ENCODE measurements around the gene NF1. TPM values are rescaled to one million over a fixed set of nuclear protein-coding genes. Genes with fewer than 3 reads are reported as not detected.
"Not testable (repeated sequence)": the region's sequence is repeated elsewhere in the genome, so short reads cannot be mapped to it uniquely, and the experiment has no call there.

Gene NF1
- polyA plus RNA-seq, 3 donors: 36.5 to 52.8 (median 43.2) TPM

- no peak for DNase-seq
These were observed 228.8 kb downstream of the NF1 start for GRCh38 chr17:31323551-31323950.

DNA sequence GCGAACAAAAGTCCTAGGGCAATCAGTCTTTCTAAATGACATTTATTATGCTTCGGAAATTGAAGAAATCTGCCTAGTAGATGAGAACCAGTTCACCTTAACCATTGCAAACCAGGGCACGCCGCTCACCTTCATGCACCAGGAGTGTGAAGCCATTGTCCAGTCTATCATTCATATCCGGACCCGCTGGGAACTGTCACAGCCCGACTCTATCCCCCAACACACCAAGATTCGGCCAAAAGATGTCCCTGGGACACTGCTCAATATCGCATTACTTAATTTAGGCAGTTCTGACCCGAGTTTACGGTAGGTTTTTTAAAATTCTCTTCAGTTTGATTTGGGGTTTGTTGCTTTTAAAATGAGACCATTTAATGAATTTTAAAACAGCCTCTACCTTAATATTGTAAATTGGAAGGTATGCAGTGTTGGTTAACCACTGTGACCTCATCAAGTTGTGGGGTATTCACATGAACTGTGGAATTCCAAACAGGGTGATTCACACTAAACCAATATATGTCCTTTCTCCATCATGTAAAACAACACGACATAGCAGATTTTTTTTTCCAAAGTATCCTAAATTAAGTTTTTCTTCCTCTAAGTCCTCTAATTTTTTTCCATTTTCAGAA, 232.9 kb downstream of the NF1 start:
- no peak for DNase-seq

- DNase-seq: no peak
These were observed 233.4 kb downstream of the NF1 start for GRCh38 chr17:31328160-31328535.

DNA sequence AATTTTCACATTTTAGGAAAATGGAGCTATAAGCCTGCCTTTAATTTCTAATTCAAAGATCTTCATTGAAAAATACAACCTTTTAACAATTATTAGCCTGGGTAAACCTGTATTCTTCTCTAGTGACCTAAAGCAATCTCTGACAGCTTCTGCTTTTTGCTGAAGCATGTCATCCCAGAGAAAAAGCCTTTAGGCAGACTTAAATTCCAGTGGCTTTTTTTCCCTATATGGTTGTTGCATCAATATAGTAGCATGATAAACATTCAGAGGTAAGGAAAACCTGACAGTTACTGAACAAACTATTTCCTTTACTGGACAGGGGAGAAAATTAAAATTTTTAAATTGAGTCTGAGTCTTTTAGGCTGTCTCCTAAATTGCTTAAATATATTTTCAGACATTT, 234.4 kb downstream of the NF1 start:
- no peak for DNase-seq

DNA sequence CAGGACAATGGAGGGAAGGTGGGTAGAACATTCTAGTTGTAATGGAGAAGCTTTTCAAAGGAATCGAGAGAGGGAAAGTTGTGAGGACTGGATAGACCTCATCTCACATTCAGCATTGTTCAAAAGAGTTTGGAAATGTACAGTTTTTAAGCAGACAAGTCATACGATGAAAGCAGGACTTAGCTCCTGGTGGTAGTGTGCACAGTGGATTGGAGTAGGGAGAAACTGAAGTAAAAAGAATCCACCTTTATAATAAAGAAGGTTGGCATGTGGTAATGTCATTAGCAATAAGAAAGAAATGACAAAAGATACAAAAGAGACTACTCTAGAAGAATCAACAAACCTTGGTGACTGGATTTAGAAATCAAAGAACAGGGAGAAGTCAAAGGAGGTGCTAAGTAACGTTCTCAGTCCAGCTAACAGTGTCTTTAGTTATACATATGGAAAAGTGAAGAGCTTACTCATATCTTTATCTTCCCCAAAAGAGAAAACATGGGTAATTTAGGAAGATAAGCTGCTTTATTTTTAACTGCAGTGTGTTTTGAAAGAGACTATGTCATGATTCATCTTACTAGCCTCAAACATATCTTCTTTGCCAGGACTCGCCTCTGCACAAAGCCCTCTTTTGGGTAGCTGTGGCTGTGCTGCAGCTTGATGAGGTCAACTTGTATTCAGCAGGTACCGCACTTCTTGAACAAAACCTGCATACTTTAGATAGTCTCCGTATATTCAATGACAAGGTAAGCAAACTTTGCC, 245.3 kb downstream of the NF1 start:
- DNase-seq: no peak

- DNase-seq: not testable (repeated sequence)
These were observed 250.5 kb downstream of the NF1 start for GRCh38 chr17:31345191-31345747.

GRCh38 chr17:31349454-31349853, 254.7 kb downstream of the NF1 start:
- DNase-seq: no peak

GRCh38 chr17:31355935-31356334, 261.2 kb downstream of the NF1 start:
- DNase-seq: no peak

DNA sequence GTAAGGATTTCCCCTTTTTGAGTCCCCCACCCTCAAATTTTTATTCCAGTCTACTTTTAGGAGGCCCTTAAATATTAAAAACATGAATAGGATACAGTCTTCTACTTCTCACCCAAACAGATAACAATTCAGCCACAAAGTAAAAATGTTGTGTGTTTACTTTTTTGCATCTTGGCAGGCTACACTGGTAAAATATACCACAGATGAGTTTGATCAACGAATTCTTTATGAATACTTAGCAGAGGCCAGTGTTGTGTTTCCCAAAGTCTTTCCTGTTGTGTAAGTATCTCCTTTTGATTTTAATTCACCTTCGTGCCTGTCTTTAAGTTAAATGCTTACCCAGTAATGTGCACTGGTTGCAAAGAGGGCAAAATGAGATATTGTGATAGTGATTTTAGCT, 262.3 kb downstream of the NF1 start:
- no peak for DNase-seq

GRCh38 chr17:31357839-31358394, 263.1 kb downstream of the NF1 start:
- DNase-seq: no peak

DNA sequence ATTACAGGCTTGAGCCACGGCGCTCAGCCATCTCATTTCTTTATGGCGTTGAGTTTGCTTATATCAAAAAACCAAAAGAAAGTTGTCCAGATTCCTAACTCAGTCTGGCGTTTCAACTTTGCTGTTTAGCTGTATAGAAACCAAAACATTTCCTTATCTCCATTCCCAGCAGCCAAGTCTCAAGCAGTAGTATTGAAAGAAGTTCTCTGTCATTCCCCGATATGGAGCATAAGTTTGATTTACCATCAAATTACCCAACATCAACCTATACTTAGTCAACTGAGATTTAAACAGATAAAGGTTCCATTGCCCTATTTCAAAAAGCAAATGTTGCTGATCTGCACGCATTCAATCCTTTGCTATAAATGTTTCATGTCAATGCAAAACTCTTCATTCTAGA, 269.2 kb downstream of the NF1 start:
- no peak for DNase-seq

- no peak for DNase-seq
These were observed 271.3 kb downstream of the NF1 start for GRCh38 chr17:31366088-31366487.

- no peak for DNase-seq
These were observed 274.5 kb downstream of the NF1 start for GRCh38 chr17:31369266-31369665.

DNA sequence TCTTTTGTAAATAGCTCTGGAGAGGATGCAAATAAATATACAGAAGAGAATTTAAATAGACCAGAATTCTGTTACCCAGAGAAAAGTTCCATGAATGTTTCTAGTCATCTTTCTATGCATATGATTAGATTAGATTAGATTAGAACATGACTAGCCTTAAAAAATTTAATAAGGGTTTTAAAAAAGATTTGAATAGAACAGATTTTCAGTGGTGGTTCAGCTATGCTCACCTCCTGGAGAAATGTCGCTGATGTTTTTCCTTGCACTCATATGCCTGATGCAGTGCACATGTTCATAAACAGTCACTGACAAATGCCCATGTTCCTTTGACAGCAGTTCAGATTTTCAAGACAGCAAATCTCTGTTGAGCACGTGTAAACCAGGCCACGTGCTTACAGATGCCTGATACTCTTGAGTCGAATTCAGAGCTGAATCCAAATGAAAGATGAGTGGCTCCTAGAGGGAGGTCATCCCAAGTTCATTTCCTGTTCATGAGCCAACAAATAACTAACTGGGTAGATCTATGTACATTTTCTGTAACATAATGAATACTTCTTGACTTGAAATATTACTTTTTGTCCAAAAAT, 276.8 kb downstream of the NF1 start:
- DNase-seq: no peak

DNA sequence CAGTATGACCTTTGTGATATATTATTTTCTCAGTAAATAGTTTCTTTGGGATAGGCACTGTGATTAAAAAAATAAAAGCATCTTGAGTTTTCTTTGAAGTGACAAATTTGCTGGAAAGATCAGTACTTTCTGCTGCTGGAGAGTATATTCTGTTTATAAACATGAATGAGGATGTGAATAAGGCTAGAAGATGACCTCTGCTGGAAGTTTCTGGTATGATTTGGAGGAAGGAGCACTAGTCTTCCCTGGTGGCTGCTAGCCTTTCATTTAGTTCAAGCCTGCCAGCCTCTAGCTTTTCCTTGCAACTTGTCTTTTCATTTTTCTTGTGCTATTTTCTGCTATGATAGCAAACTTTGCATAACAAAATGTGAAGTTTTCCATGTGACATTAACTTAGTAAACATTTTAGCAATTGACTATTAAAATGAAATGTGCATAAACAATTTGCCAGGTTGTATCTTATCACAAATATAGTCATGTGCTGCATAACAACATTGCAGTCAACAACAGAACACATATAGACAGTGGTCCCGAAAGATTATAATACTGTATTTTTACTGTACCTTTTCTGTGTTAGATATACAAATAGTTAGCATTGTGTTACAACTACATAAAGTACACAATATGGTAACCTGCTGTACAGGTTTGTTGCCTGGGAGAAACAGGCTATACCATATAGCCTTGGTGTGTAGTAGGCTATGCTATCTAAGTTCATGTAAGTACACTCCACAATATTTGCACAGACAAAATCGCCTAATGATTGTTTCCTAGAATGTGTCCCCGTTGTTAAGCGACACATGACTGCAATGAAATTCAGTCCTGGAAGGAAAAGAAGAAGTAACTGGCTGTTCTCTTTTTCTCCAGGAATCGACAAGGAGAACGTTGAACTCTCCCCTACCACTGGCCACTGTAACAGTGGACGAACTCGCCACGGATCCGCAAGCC, 278.6 kb downstream of the NF1 start:
- no peak for DNase-seq

GRCh38 chr17:31374094-31374447, 279.3 kb downstream of the NF1 start:
- DNase-seq: no peak

DNA sequence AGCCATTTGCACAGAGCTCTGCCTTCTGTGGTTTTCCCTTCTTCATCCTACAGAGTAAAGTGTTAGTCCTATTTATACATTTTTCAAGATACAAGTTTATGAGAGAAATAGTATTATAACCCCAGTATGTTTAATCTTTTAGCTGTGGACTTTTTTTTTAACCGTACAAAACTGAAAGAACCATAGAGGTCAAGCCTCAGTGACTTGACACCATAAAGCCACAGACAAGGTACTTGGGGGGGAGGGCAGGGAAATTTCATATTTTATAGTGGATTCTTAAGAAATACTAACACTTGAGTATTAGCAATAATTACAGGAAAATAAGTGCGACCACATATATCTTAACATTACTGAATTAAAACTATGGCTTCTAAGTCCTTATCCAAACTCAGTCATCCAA, 279.7 kb downstream of the NF1 start:
- DNase-seq: no peak

DNA sequence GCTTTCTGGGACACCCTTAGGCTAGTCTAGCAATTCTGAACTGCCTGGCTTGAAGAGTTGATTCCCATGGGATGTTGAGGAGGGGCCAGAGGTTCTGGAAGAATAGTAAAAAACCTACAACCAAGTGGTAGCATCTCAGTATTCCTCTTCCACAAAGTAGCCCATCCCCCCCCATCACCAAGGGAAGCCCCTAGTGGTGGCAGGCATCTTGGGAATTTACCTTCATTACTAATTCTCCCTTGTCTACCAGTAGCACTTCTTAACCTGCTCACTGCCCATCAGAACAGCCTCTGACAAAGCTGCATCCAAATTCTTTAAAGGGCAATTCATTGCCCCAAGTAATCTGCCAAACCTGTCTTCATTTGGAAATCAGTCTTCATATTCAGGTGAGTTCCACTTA, 283.9 kb downstream of the NF1 start:
- no peak for DNase-seq

- DNase-seq: no peak
These were observed 284.9 kb downstream of the NF1 start for GRCh38 chr17:31379597-31380205.

- DNase-seq: no peak
These were observed 286.4 kb downstream of the NF1 start for GRCh38 chr17:31381165-31381668.

DNA sequence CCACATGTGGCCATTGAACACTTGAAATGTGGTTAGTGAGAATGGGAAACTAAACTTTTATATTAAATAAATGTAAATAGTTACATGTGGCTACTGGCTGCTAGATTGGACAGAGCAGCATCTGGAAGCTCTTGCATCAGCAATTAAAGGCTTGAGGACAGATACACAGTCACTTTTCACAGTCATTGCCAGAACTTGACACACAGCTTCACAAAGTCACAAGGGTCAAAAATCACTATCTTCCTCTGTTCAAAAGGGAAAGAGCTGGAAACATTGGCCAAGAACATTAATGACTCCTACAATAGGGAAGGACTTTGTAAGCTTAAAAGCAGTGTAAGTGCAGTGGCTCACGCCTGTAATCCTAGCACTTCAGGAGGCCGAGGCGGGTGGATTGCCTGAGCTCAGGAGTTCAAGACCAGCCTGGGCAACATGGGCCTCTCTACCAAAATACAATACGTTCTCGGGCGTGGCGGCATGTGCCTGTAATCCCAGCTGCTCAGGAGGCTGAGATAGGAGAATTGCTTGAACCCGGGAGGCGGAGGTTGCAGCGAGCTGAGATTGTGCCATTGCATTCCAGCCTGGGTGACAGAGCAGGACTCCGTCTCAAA, 288.0 kb downstream of the NF1 start:
- DNase-seq: not testable (repeated sequence)
